Cardiac fibroblast (primary cell): ENCODE measurements around the gene ATXN7L3B.

Experiments used
- DNase-seq, 2 donors: peaks; one replicate each; pipeline versions ENCODE4 v3.0.0 to v3.0.0-alpha.2; 2010; ENCODE audit warnings: low read depth in 2 of 2
- H3K4me3 ChIP-seq, 2 donors: replicated peaks in 1 of 2; 1 replicate in 1 of 2; 2 replicates in 1 of 2; pipeline ENCODE4 v1.5.1; 2011; ENCODE audit warnings: low read depth in 2 of 2, low read length in 2 of 2, mild to moderate bottlenecking in 2 of 2, moderate library complexity in 1 of 2
- CTCF ChIP-seq: IDR thresholded peaks from one replicate; pipeline ENCODE4 v1.5.1; 2011; ENCODE audit warnings: low read depth, mild to moderate bottlenecking, low read length, inconsistent platforms

Gene ATXN7L3B

GRCh38 chr12:74509886-74510285 lies 27.7 kb upstream of the ATXN7L3B start:
- no peak overlapping the region for H3K4me3 ChIP-seq
- TF ChIP-seq CTCF: no peak
- no peak for DNase-seq

- H3K4me3 ChIP-seq: no peak overlapping the region
- DNase-seq: no peak
- no peak for TF ChIP-seq CTCF
Measured at GRCh38 chr12:74514098-74514872, 23.4 kb upstream of the ATXN7L3B start.

GRCh38 chr12:74515849-74516248 lies 21.8 kb upstream of the ATXN7L3B start:
- no peak overlapping the region for H3K4me3 ChIP-seq
- DNase-seq: no peak
- TF ChIP-seq CTCF: no peak

- no peak for DNase-seq
- TF ChIP-seq CTCF: no peak
- H3K4me3 ChIP-seq: no peak overlapping the region
Measured at GRCh38 chr12:74526535-74526934, 11.1 kb upstream of the ATXN7L3B start.

GRCh38 chr12:74527491-74527890 lies 10.1 kb upstream of the ATXN7L3B start:
- H3K4me3 ChIP-seq: no peak overlapping the region
- no peak for DNase-seq
- no peak for TF ChIP-seq CTCF

- DNase-seq: no peak
- no peak overlapping the region for H3K4me3 ChIP-seq
- TF ChIP-seq CTCF: no peak
Measured at GRCh38 chr12:74530676-74531075, 7.0 kb upstream of the ATXN7L3B start.

- TF ChIP-seq CTCF: no peak
- DNase-seq: no peak
Measured at GRCh38 chr12:74535536-74535935, 2.1 kb upstream of the ATXN7L3B start.

More at GRCh38 chr12:74535536-74535935, 2.1 kb upstream of the ATXN7L3B start:
- no peak overlapping the region for H3K4me3 ChIP-seq
